Stimulated activated CD8-positive, alpha-beta memory T cell treated with anti-CD3 and anti-CD28 coated beads, Interleukin-15, amount 100 ng/mL, for 1 hour (primary cell): Measurements from ENCODE around the gene LSM14A.
"Not testable (repeated sequence)": the region's sequence is repeated elsewhere in the genome, so short reads cannot be mapped to it uniquely, and the experiment has no call there.

Source experiments
- DNase-seq: peaks from one replicate; pipeline ENCODE4 v3.0.0-alpha.2; 2020; ENCODE audit warnings: low read depth

Gene LSM14A

GRCh38 chr19:34191355-34191962 is 19.2 kb downstream of the LSM14A start:
- DNase-seq = no peak

- no peak for DNase-seq
Observed at GRCh38 chr19:34193439-34193838, 21.1 kb downstream of the LSM14A start.

GRCh38 chr19:34193876-34194275 is 21.6 kb downstream of the LSM14A start:
- no peak for DNase-seq

- no peak for DNase-seq
Observed at GRCh38 chr19:34201133-34201532, 28.8 kb downstream of the LSM14A start.

- not testable (repeated sequence) for DNase-seq
Observed at GRCh38 chr19:34205324-34205723, 33.0 kb downstream of the LSM14A start.

- DNase-seq = no peak
Observed at GRCh38 chr19:34208291-34208884, 36.1 kb downstream of the LSM14A start.

GRCh38 chr19:34209726-34210125 is 37.4 kb downstream of the LSM14A start:
- no peak for DNase-seq

GRCh38 chr19:34213283-34213682 is 41.0 kb downstream of the LSM14A start:
- DNase-seq = no peak

- no peak for DNase-seq
Observed at GRCh38 chr19:34214040-34214439, 41.7 kb downstream of the LSM14A start.

- DNase-seq = no peak
Observed at GRCh38 chr19:34215006-34215665, 42.8 kb downstream of the LSM14A start.

- no peak for DNase-seq
Observed at GRCh38 chr19:34215666-34216038, 43.3 kb downstream of the LSM14A start.

GRCh38 chr19:34216745-34217219 is 44.5 kb downstream of the LSM14A start:
- DNase-seq = not testable (repeated sequence)

GRCh38 chr19:34217952-34218817 is 45.9 kb downstream of the LSM14A start:
- DNase-seq = peak; percentile 26

GRCh38 chr19:34218818-34219164 is 46.5 kb downstream of the LSM14A start:
- no peak for DNase-seq

GRCh38 chr19:34220472-34221063 is 48.3 kb downstream of the LSM14A start:
- peak; percentile 43 for DNase-seq

GRCh38 chr19:34222386-34222785 is 50.1 kb downstream of the LSM14A start:
- DNase-seq = no peak

GRCh38 chr19:34224996-34225658 is 52.8 kb downstream of the LSM14A start:
- no peak for DNase-seq

- DNase-seq = no peak
Observed at GRCh38 chr19:34225659-34226015, 53.3 kb downstream of the LSM14A start.

- no peak for DNase-seq
Observed at GRCh38 chr19:34226036-34226435, 53.7 kb downstream of the LSM14A start.

GRCh38 chr19:34228347-34228746 is 56.0 kb downstream of the LSM14A start:
- no peak for DNase-seq

- no peak for DNase-seq
Observed at GRCh38 chr19:34228762-34229161, 56.5 kb downstream of the LSM14A start.

GRCh38 chr19:34229721-34230120 is 57.4 kb downstream of the LSM14A start:
- no peak for DNase-seq
